ENCODE data around the gene GLTPD2. TPM values are rescaled to one million over a fixed set of nuclear protein-coding genes. Genes with fewer than 3 reads are reported as not detected.

GLTPD2 gene
- total RNA-seq, 1 donor: not detected

DNA sequence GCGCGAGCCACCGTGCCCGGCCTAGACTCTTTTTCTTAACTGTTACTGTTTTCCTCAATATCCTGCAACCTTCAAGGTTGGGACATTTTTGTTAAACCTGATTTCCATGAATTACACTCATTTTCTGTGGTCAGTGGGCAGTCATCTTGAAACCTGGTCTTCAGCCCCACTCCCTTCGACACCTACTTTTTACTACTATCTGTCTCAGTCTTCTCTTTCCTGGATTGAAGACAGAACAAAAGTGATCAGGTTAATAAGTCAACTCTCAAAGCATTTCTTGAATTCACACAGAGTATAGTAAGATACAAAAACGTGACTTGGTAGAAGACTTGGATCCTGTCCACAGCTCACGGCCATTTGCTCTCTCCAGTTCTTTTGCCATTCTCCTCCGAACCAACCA is 50.5 kb downstream of the GLTPD2 start:
- Histone ChIP-seq H3K4me1 (ENCODE audit: insufficient read depth, low read length) (peaks cover 5% of the 10 kb centered on the region), H3K9me3 (ENCODE audit: low read depth, low read length) (no peaks in the 10 kb centered on the region), H3K4me2 (ENCODE audit: insufficient read depth, low read length) (no peak overlapping the region), H3K4me3 (ENCODE audit: insufficient read depth, low read length) (no peak overlapping the region), H4K20me1 (ENCODE audit: insufficient read depth, low read length) (peaks cover 80% of the 10 kb centered on the region), H3K79me2 (ENCODE audit: insufficient read depth, low read length) (peaks cover 91% of the 10 kb centered on the region), H2AFZ (ENCODE audit: low read length) (no peak overlapping the region), H3K36me3 (ENCODE audit: insufficient read depth, low read length) (peaks cover 2% of the 10 kb centered on the region), H3K27me3 (ENCODE audit: insufficient read depth, low read length) (no peaks in the 10 kb centered on the region), H3K27ac (ENCODE audit: low read depth, low read length) (no peak overlapping the region)
- no peak for TF ChIP-seq CTCF (IDR thresholded peaks at IDR 0.05; ENCODE audit: extremely low read depth, low read depth, low read length)
- DNase-seq (ENCODE audit: insufficient read length, low spot score, missing footprints): no peak

Other genes starting within 250 kb of the GLTPD2 start
- gene MYBBP1A, start 233.6 kb upstream of the GLTPD2 start, total RNA-seq: 47.1 and 49.2 TPM in 2 replicates
- not detected in 2 replicates for gene GGT6, start 228.4 kb upstream of the GLTPD2 start, total RNA-seq
- not detected in 2 replicates for gene SMTNL2, start 204.4 kb upstream of the GLTPD2 start, total RNA-seq
- gene ALOX15, start 147.3 kb upstream of the GLTPD2 start, total RNA-seq: not detected in 2 replicates
- 18.6 and 19.9 TPM in 2 replicates for gene PELP1, start 84.8 kb upstream of the GLTPD2 start, total RNA-seq
- 6.2 and 8.7 TPM in 2 replicates for gene ARRB2, start 78.3 kb upstream of the GLTPD2 start, total RNA-seq
- 11.2 and 13.0 TPM in 2 replicates for gene MED11, start 57.5 kb upstream of the GLTPD2 start, total RNA-seq
- gene ZMYND15, start 49.1 kb upstream of the GLTPD2 start, total RNA-seq: 0.59 and 1.4 TPM in 2 replicates
- gene CXCL16, start 49.0 kb upstream of the GLTPD2 start, total RNA-seq: 5.9 and 11.2 TPM in 2 replicates
- gene TM4SF5, start 17.1 kb upstream of the GLTPD2 start, total RNA-seq: not detected in 2 replicates
- gene VMO1, start 2.6 kb upstream of the GLTPD2 start, total RNA-seq: 0.29 TPM in 1 of 2 replicates, not detected in the other
- 109 and 113 TPM in 2 replicates for gene PSMB6, start 7.2 kb downstream of the GLTPD2 start, total RNA-seq
- gene PLD2, start 18.2 kb downstream of the GLTPD2 start, total RNA-seq: 18.9 and 19.9 TPM in 2 replicates
- gene MINK1, start 44.4 kb downstream of the GLTPD2 start, total RNA-seq: 34.4 and 35.9 TPM in 2 replicates
- gene C17orf107, start 110.6 kb downstream of the GLTPD2 start, total RNA-seq: 4.0 and 5.3 TPM in 2 replicates
- gene CHRNE, start 114.1 kb downstream of the GLTPD2 start, total RNA-seq: 1.4 and 1.8 TPM in 2 replicates
- gene GP1BA, start 143.3 kb downstream of the GLTPD2 start, total RNA-seq: not detected in 2 replicates
- gene SLC25A11, start 151.1 kb downstream of the GLTPD2 start, total RNA-seq: 43.6 and 47.4 TPM in 2 replicates
- gene RNF167, start 151.3 kb downstream of the GLTPD2 start, total RNA-seq: 25.3 and 26.5 TPM in 2 replicates
- 347 and 425 TPM in 2 replicates for gene PFN1, start 159.6 kb downstream of the GLTPD2 start, total RNA-seq
- 2.9 TPM in 2 replicates for gene ENO3, start 162.2 kb downstream of the GLTPD2 start, total RNA-seq
- 34.0 and 39.8 TPM in 2 replicates for gene SPAG7, start 178.9 kb downstream of the GLTPD2 start, total RNA-seq
- gene CAMTA2, start 198.7 kb downstream of the GLTPD2 start, total RNA-seq: 14.7 and 19.2 TPM in 2 replicates
- gene INCA1, start 208.6 kb downstream of the GLTPD2 start, total RNA-seq: 0.29 and 0.36 TPM in 2 replicates
- 54.6 and 54.8 TPM in 2 replicates for gene KIF1C, start 209.0 kb downstream of the GLTPD2 start, total RNA-seq
- gene SLC52A1, start 246.5 kb downstream of the GLTPD2 start, total RNA-seq: not detected in 2 replicates

Data from osteoblast (primary cell).